ENCODE results near the gene FDXR.

FDXR gene

DNA sequence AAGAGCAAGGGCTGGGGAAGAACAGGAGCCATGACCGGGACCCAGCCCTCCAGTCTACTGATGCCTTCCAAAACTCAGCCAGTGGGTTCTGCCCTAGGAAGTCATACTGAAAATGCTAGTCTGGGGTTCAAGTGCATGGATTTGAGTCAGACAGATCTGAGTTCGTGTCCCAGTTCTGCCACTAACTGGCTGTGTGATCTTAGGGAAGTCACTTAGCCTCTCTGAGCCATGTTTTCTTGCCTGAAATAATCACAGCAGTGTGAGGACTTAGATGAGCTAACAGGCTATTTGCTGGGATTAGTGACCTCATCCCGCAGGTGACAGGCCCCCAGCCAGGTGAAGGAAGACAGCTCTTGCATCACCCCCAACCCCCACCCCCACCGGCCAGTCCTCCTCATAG lies 17.5 kb downstream of the FDXR start:
- DNase-seq: no peak

- no peak for DNase-seq
Observed at GRCh38 chr17:74854792-74855191, 18.0 kb downstream of the FDXR start.

GRCh38 chr17:74853669-74854068 lies 19.1 kb downstream of the FDXR start:
- DNase-seq: no peak

GRCh38 chr17:74853048-74853397 lies 19.8 kb downstream of the FDXR start:
- no peak for DNase-seq

- no peak for DNase-seq
Observed at GRCh38 chr17:74852237-74853047, 20.4 kb downstream of the FDXR start.

- DNase-seq: no peak
Observed at GRCh38 chr17:74851612-74852236, 21.1 kb downstream of the FDXR start.

DNA sequence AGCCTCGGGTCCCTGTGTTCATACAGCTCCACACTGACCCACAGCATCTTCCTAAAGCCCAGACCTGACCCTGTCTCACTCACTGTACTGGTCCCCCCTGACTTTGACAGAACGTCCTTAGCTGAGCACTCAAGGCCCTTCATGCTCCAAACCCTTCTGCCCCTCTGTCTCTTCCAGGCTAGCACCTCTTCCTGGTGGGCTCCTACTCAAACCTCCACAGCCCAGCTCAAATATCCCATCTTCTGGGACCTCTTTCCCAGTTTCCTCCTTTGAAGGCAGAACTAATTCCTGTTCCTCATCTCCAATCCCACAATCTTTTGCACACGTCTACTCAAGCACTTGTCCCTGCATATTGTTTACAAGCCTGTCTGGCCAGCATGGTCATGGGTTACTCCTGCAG lies 21.9 kb downstream of the FDXR start:
- DNase-seq: no peak

DNA sequence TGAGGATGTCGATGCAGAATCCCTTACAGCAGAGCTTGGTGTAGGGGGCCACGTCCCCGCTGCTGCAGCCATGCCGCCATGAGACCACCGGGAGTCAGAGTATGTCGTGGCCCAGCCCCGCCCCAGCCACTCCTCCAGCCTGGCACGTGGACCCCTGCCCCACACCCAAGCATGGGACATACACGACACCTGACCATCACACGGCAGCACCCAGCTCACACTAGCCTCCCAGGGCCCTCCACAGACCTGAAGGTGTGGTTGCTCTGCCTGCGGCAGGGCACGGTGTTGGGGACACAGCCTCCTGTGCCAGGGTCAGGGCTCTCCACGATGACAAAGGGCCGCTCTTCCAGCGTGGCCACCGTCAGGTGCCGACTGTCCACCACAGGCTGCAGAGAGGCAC lies 22.5 kb downstream of the FDXR start:
- DNase-seq: no peak

GRCh38 chr17:74848656-74849399 lies 24.0 kb downstream of the FDXR start:
- no peak for DNase-seq

- DNase-seq: no peak
Observed at GRCh38 chr17:74846621-74847020, 26.2 kb downstream of the FDXR start.

DNA sequence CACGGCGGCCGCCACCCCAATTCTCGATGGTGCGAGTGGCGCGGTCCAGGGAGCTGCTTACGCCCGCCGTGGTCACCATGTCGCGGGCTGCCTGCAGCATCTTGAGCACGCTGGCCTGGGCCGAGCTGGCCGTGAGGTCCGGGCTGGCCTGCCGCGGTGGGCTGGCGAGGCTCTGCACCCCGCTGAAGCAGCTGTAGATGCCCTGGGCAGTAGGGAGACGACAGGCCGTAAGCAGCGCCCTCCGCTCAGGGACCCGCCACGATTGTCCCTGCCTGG lies 29.5 kb downstream of the FDXR start:
- DNase-seq: no peak

GRCh38 chr17:74842599-74843351 lies 30.0 kb downstream of the FDXR start:
- DNase-seq: peak; percentile 87

GRCh38 chr17:74842146-74842598 lies 30.6 kb downstream of the FDXR start:
- DNase-seq: no peak

DNA sequence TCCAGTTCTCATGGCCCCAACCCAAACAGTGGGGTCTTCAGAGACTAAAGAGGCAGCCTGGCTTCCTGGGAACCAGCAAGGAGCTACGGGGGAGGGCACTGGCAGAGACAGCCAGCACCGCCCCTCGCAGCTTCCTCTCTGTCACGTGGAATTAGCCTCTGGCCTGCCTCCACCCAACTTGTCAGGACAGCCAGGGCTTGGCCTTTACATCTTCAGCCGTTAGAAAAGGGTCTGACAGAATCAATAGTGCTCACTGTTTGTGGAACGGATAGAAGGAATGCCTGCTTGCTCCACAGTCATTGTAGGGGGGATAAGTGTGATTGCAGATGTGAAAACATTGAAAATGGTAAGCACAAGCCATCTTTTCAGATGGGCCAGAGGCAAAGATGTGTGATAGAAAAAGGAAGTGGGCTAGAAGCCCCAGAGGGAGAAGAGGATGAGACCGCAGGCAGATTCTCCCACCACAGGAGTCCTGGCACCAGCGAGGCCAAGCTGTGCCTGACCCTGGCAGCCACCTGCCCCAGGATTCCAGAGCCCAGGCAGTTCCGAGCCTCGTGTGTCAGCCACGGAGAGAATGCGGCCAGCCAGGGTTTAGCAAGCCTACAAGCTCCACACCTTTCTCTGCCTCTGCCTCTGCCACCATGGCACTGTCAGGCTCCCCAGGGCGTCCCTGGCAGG lies 31.7 kb downstream of the FDXR start:
- peak; percentile 88 for DNase-seq

GRCh38 chr17:74839990-74840852 lies 32.6 kb downstream of the FDXR start:
- DNase-seq: peak; percentile 79

DNA sequence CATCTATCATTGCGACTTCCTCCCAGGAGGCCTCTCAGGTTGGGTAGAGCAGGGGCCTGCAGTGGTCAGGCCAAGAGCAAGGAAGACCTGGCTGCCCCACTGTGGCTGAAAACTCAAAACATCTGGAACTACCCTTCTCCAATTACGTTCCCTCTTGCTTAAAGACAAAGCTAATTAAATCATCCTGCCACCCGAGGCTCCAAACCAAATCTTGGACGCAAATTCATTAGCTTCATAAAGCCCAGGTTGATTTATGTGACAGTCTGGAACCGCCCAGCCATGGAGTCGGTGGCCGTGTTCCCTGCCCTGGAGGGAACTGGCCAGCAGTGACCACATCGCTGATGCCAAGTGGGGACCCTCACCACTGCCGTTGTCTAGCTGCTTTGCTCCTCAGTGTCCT lies 34.5 kb downstream of the FDXR start:
- no peak for DNase-seq

GRCh38 chr17:74836691-74837467 lies 35.9 kb downstream of the FDXR start:
- no peak for DNase-seq

- DNase-seq: no peak
Observed at GRCh38 chr17:74836191-74836590, 36.6 kb downstream of the FDXR start.

DNA sequence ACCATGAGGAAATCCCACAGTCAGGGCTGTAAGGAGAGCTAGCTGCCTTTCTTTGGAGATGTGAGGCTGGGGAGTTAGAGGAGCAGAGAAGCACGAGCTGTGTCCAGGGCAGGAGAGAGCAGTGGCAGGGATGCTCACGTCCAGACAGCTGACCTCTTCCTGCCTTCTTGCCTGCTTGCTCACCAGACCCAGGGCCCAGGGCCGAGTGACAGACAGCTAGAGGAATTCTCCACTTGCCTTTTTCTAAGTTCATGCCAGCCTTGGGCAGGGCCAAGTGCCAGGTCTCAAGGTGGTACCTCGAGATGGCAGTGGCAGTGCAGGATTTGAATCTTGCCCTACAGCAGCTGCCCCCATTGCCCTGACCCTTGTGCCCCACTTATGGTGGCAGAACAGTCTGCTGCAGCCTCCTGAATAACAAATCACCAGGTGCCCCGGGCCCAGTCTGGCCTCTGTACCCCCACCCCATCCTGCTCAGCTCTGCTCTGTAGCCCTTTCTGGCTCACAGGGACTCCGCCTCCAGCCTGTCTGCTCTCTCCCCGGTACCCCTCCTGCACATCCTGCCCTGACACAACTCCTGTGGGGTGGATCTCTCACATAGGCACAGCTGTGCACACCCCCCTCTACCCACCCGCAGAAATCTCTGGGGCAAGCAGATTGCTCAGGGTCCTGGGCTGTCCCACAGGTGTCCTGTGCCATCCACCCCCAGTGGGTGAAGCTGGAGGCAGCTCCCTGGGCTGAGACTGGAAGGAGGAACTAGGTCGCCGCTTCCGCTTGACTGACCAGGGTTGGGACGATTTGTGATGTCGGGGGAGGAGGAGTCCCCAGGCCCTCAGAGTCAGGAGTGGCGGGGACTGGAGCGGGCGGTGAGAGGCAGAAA lies 39.1 kb downstream of the FDXR start:
- no peak for DNase-seq

DNA sequence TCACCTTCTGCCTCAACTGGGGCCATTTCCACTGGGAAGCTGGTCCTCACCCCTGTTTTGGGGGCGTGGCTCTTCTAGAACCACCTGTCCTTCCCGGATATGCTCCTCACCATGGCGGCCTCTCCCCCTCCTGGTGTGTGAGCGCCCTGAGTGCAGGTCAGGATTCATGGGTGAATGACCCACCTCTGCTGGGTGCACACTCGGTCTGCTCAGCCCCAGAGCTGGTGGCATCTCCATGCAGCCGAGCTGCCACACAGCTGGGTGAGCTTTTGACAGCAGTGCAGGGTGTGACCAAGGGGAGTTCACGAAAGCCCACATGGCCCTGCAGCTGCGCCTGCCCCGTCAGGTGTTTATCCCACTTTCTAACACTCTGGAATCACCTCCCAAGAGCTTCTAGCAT lies 40.4 kb downstream of the FDXR start:
- no peak for DNase-seq

All from right hindlimb (tissue), 1 donor.